G401 (cell line): Measurements from ENCODE around the gene GJB1. TPM values are rescaled to one million over a fixed set of nuclear protein-coding genes. Genes with fewer than 3 reads are reported as not detected.
A peak's percentile ranks its signal among the peaks of the same experiment; 100 is the strongest.
"Not testable (repeated sequence)": the region's sequence is repeated elsewhere in the genome, so short reads cannot be mapped to it uniquely, and the experiment has no call there.

Source experiments
- DNase-seq: peaks from one replicate; pipeline ENCODE4 v3.0.0-alpha.2; 2015; ENCODE audit warnings: low spot score
- in situ Hi-C: cut with HindIII; loops from 2 replicates; pipeline ENCODE4 v1.10.0; 2016; ENCODE audit warnings: low sequenced_read_pairs, mixed read lengths
- total RNA-seq: library from RNA; depleted of rRNA; stranded (reverse); fragments of >200 nt; shearing (Covaris generic); gene quantifications from 2 replicates; pipeline ENCODE4 v1.2.3, GENCODE V29; 2014; rRNA removed

Gene GJB1
- total RNA-seq, result 0.37 TPM in 1 of 2 replicates, not detected in the other

DNA sequence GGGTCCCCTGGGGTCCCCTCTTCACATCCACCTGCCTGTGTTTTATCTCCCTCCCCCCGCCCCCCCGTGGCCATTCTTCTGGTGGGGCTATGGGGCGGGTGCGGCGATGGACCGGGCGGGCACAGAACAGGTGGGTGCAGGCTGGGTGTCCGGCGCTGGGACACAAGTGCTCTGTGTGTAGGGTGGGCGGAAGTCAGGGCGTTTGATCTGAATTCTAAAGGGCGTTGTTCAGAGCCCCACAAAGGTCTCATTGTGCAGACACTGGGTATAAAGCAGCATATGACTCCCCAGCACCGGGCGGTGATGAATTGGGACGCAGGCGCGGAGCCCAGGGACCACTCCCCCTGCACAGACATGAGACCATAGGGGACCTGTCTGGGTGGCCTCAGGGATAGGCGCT lies at the start of gene GJB1:
GJB1 (plus strand) TSS at position 296 of the 400 bp plus-strand sequence. CDS start 484 bp downstream, outside the sequence.
- in situ Hi-C loops, result no loop called here
- DNase-seq, result no peak

DNA sequence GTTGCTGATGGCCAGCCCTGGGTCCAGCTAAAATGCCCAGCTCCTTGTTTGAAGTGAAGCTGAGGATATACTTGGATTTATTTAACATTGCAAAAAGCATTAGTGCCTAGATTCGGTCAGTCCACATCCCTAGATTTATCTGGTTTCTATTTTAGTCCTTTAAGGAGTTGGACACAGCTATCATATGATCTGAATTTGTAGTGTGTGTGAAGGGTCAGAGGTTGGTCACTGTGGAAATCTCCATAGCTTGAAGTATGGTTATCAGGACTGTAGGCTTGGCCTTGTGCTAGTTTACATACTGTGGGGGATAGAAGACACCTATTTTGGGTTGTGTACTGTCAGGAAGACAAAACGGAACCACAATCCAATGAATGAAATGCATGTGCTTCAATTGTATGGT lies 49.6 kb upstream of the GJB1 start:
- in situ Hi-C loops, result no loop called here
- no peak for DNase-seq

DNA sequence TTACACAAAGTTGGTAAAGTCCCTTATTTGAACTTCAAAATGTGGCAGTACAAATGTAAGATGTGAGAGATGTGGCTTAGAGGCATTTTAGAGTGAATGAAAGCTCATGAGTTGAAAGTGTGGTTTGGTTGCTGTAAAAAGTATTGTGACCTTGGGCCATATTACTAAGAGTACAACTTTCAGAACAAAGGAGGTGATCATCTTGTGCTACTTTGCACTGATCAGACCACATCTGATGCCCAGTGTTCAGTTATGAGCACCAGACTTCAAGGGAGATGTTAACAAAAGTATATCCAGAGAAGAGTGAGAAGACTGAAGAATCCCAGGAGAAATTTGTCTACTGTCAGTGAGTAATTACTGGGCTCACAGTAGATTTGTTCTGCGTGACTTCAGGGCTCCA lies 48.2 kb upstream of the GJB1 start:
- DNase-seq, result no peak
- in situ Hi-C loops, result no loop called here

DNA sequence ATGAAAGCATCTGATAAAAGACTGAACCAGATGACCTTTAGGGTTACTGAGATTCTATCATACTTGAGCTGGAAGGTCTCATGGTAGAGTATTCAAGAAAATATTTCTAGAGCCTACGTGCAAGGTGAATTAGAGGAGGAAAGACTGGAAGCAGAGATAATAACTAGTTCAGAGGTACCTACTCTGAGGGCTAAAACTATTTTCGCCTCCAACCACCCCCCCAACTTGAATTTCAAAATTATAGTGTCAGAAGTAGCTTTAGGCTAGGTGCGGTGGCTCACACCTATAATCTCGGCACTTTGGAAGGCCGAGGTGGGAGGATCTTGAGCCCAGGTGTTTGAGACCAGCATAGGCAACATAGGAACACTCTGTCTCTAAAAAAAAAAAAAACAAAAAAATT lies 47.5 kb upstream of the GJB1 start:
- no peak for DNase-seq
- in situ Hi-C loops, result no loop called here

DNA sequence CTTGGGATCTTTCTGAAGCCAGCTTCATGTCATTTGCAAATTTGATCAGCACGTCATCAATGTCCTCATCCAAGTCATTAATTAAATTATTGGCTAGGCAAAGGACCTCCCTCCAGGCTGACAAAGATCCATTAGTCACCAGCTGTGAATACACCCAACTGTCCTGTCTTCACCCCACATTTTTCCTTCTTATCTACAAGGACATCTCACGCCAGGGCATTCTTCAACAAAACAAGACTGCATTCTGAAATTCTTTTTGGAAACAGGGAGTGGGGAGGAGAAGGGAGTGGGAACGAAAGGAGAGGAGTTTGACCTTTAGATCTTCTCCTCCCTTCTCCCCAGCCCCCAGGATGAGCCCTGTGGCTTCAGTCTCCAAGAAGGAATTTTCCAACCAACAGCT lies 45.7 kb upstream of the GJB1 start:
- no peak for DNase-seq
- in situ Hi-C loops, result no loop called here

DNA sequence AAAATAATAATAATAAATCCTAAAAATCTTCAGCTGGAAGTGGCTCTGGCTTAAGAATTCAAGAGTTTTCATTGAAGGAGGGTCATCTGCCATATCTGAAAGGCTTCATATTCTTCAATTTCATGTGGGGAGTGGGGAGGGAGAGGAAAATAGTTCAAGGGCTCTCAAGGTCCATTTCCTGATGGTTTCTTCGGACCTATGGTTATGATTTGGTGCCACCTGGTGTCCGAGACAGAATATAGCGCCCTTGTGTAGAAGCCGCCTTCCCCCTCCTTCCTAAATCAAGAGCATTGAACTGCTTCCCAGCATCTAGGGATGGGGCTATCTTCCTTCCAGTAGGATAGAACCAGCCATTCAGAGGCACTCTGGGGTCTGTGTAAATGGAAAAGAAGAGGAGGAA lies 44.1 kb upstream of the GJB1 start:
- in situ Hi-C loops, result no loop called here
- DNase-seq, result peak; percentile 77

DNA sequence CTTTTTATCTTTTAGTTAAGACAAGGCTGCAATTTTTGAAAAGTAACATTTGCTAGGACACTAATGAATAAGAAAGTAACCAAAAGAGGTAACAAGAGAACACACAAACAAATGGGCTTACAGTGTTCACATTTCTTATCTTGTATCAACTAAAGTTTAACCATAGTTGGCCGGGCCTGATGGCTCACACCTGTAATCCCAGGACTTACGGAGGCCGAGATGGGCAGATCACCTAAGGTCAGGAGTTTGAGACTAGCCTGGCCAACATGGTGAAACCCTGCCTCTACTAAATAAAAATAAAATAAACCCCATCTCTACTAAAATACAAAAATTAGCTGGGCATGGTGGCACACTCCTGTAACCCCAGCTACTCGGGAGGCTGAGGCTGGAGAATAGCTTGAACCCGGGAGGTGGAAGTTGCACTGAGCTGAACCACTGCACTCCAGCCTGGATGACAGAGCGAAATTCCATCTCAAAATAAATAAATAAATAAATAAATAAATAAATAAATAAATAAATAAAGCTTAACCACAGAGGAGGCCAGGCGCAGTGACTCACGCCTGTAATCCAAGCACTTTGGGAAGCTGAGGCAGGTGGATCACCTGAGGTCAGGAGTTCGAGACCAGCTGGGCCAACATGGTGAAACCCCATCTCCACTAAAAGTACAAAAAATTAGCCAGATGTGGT lies 42.3 kb upstream of the GJB1 start:
- DNase-seq, in situ Hi-C loops: not testable (repeated sequence)

DNA sequence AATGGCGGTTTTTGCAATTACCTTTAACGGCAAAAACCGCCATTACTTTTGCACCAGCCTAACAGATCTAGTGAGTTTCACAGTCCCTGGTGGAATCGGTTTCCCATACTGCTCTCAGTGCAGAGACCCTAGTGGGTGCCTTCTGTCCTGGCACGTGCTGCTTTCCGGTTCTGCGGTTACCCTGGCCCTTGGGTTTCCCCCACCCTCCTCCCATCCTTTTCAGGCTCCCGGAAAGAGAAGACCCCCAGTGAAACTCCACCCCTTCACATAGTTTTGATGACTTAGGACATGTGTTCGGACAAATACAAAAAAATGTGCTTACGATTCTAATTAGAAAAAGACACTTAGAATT lies 41.5 kb upstream of the GJB1 start:
- DNase-seq, result no peak
- in situ Hi-C loops, result no loop called here

DNA sequence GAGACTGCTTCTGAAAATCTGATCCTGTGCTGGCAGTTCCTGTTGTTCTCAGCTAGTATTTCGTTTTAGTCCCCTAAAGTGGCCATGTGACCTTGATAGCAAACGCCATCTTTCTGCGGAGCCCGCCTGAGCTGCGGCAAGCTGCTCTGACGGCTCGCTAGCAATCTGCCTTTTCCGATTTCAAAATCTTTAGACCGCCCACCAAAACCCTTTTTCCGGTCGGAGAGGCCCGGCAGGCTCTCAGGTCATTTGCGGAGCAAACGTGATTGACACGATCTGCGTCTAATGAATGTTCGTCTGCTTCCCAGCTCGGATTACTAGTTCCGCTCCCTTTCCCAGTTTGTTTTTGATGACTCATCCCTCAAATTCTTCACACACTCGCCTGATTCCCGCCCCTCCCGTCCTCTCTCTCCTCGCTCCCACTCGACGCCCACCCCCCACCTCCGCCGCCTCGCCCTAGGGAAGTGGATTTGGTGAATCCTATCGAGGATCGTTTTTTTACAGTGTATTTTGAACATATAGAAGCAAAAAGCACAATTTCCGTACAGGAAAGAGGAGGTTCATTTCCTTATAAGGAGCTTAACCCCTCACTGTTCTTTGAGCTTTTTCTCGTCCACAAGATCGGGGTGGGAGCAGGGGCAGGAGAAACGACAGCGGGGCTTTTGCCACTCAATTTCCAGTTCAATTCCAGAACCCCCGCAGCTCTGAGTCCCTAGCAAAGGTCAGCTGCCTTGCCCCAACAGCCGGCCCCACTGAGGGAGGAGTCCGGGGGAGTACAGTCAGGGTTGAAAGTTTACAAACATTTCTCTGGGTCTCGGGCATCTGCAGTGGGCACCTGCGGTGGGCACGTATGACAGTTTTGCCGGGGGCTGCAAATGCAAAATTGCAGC lies 40.9 kb upstream of the GJB1 start:
- in situ Hi-C loops, result no loop called here
- DNase-seq, result peak; percentile 95

DNA sequence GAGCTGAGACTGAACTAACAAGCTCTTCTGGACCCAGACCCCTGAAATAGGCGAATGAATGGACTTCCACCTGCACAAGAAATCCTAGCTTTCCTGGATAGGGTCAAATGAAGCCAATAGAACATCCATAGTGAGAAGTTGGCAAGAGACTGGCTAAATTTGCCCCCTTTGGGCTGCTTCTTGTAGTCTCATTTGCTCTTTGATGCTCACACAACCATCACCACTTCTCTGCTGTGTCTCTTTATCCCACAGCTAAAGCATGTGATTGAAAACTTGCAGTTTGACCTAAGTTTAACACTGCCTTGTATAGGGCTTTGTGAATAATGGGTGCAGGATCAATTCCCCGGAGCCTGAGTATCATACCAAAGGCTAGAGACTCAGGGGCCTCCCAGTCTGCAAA lies 40.2 kb upstream of the GJB1 start:
- in situ Hi-C loops, result no loop called here
- DNase-seq, result no peak

DNA sequence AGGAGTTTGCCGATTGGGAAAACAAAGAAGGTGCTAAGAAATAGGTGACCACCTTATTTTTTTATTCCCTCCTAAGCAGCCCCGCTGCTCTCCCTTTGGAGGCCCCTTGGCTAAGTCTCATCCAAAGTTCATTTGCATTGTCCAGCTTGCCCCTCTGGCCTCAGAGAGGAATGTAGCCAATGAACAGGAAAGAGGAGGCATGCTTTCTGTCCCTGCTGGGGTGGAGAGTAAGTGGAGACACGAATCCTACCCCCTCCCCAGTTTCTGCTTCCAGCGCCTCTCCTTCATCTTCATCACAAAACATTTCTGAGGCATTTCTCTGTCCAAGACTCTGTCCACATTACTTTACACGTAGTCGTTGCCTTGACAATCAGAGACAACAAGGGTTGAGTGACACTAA lies 39.7 kb upstream of the GJB1 start:
- in situ Hi-C loops, result no loop called here
- no peak for DNase-seq

DNA sequence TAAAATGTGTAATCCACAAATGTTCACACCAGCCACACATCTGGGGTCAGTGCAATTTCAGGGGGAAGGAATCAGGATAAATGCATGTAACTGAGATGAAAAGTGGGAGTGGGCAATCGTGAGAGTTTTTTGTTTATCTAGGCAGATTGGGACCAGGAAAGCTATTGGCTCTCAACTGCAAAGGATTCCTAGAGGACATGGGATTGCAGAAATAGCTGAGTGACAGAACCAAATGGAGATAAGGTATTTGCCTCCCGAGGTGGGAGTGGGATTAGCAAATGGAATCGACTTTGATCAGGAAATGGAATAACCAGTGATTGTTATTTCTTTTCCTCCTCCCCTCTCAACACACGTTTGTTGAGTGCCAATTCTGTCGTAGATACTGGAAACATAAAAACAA lies 38.9 kb upstream of the GJB1 start:
- in situ Hi-C loops, result no loop called here
- no peak for DNase-seq

DNA sequence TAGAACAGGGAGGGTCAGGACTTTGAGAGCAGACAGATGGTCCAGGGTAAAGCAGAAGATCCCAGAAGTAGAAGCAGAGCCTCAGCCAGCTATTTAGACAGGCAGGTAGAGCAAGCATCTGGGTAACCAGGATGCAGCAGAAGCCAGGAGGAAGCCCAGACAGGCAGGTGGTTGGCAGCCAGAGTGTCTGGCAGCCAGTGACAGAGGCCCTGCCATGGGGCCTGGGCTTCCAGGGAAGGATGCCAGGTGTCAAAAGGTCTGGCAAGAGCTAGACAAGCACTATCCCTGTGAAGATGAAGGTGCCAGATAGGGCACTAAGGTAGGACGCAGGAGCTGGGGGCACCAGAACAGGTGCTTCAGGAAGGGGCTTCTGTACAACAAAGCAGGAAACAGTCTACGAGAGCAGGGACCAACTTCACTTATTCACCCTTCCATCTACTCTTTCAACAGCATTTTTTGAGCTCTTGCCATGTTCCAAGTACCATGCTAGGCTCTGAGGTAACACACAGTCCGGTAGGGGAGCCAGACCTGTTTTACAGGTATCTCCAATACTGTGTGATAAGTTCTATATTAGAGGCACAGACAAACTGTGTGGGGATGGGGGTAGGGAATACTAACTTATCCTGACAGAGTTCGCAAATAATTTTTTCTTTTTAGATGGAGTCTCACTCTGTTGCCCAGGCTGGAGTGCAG lies 38.1 kb upstream of the GJB1 start:
- in situ Hi-C loops, result no loop called here
- peak; percentile 53 for DNase-seq

DNA sequence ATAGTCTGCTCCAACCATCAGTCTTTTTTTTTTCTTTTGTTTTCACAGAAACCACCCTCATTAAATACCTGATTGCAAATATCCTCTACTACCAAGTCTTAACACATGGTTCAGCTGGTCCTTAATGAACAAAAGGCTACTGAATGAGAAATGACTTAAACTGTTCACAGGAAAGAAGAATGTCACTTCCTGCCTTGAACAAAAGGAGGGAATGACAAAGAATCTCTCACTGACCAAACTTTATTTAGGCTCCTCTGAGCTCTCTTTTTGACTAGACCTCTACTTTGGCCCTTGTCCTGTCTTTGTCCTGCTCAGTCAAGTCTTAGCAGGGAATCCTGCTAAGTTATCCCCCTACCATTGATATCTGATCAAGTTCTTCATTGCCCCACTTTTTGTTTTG lies 31.8 kb upstream of the GJB1 start:
- in situ Hi-C loops, result no loop called here
- DNase-seq, result no peak

DNA sequence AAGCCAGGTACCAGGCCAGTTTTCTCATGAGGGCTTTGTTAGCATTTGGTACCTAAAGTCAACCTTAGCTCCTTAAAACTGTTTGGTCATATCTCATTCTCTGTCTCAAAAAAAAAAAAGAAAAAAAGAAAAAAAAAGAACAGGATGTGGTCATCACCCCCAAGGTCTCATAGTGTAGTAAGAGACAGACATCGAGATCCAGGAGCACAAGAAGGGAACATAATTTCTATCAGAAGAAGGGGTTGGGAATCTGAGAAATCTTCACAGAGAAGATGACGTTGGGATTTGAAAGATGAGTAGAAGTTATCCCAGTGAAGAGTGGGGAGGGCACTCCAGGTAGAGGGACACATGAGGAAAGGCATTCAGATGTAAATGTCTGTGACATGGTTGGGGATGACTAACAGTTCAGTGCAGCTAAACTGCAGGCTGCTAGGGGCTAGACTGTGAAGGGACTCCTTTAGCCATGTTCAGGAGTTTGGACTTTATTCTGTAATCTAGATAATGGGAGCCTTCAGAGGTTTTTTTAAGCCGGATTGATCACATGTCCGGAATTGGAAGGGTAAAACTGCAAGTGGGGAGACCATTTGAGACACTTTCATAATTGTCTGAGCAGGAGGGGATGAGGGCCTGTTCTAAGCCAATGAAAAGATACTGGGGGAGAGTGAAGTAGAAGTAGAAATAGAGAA lies 26.9 kb upstream of the GJB1 start:
- DNase-seq, result no peak
- in situ Hi-C loops, result no loop called here

DNA sequence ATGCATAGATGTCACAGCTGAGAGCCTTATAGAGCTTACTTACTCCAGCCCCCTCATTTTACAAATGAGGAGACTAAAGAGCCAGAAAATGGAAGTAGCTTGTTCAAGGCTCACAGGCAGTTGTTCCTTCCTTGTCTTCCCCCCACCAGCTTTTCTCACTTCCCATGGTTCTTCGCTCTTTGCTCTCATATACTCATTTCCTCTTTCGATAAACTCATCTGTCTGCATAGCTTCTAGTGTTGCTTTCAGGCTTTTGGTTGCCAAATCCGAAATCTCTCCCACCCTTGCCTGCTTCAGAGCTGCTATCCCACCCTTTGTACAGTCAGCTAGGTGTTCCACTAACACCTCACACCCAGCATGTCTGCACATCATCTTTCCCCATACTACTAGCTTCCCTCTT lies 25.0 kb upstream of the GJB1 start:
- in situ Hi-C loops, result no loop called here
- DNase-seq, result no peak

DNA sequence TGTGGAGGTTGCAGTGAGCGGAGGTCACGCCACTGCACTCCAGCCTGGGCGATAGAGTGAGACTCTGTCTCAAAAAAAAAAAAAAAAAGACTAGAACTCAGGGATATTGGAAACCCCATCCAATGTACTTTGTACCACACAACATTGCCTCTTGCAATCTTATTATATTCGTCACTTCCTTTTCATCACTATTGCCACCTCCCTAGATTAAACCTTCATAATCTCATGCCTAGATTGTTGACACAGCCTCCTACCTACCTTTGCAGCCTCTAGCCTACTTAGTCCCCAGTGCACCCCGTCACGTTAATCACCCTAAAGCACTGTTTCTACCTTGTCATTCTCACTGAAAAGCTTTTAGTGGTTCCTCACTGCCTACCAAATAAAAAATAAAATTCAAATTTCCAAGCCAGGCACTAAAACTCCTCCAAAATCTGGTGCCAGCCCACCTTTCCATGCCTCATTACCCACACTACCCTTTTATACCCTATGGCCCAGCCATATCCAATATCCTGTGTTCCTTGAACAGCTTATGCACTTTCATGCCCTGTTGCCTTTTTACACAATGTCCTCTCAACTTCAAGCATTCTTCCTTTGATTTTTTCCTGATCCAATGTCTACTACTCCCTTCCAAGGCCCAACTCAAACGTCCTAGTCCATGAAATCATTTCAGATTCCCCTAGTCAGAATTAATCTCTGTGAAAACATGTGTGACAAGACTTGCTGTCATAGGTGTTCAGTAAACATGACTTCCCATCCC lies 23.6 kb upstream of the GJB1 start:
- in situ Hi-C loops, result no loop called here
- DNase-seq, result no peak

DNA sequence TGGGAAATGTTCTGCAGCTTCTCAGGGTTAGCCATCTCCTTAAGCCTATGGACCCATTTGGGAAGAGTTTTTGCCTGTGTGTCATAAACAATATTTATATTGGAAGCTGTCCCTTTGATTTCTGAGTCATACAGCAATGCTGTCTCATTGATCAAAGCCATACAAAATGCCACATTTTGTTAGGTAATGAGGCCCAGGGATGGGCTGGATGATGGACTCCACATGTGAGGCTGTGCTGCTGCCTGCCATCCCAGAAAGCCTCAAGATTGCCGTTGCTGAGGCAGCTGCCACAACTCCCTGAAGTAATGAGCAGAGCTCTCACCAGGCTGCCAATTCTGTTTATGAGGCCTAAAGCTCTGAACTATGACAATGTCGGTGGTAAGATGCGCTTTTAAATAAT lies 12.2 kb upstream of the GJB1 start:
- in situ Hi-C loops, result no loop called here
- no peak for DNase-seq

DNA sequence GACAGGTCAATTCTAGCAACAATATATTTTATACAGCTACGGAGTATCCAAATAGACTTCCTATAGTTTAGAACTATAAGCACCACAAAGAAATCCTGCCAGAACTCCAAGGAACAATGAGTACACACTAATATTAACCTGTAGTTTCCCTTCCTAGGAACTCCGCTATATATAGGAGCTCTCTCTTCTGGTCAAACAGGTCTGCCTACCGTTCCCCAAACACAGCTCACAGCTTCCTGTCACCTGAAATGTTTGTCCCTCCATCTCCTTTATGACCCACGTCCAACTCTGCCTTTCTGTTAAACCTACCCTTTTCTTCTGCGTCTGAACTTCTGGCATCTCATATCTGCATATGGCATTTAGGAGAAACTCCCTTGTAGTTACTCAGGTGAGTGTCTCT lies 10.5 kb upstream of the GJB1 start:
- no peak for DNase-seq
- in situ Hi-C loops, result no loop called here
